Measurements from ENCODE around the gene TRIM69.
"Not testable (repeated sequence)": the region's sequence is repeated elsewhere in the genome, so short reads cannot be mapped to it uniquely, and the experiment has no call there.

Gene TRIM69, protein sequence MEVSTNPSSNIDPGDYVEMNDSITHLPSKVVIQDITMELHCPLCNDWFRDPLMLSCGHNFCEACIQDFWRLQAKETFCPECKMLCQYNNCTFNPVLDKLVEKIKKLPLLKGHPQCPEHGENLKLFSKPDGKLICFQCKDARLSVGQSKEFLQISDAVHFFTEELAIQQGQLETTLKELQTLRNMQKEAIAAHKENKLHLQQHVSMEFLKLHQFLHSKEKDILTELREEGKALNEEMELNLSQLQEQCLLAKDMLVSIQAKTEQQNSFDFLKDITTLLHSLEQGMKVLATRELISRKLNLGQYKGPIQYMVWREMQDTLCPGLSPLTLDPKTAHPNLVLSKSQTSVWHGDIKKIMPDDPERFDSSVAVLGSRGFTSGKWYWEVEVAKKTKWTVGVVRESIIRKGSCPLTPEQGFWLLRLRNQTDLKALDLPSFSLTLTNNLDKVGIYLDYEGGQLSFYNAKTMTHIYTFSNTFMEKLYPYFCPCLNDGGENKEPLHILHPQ

DNA sequence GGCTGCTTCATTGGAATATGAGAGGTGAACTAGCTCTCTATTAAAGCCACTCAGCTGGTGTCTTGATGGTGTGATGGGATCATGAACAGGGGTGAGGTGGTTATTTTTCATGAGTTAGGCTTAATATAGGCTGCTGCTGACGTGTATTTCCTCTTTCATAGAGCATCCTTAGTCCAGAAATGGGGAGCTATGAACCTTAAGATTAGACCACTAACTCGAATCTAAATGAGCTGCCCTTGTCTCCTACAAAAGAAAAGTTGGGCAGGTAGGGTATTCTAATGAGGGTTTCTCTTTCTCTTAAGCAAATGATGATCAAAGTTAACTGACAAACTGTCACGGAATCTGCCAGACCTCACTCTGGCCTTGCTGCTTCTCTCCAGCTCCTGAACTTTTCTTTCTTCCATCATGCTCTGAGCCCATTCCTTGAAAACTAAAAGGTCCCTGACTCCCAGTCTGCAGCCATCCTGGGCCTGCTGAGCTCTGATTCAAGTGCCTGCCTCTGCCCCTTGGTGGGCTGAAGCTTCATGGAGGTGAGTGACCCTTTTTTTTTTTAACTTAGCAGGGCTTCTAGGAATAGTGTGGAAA lies at the start of gene TRIM69:
Gene TRIM69 (plus strand): TSS at position 348 of the 585 bp plus-strand sequence. CDS start 177 bp downstream, at position 525.
- H3K9ac ChIP-seq (ENCODE audit: low read length): peak within 1 kb of the TSS; percentile 27

DNA sequence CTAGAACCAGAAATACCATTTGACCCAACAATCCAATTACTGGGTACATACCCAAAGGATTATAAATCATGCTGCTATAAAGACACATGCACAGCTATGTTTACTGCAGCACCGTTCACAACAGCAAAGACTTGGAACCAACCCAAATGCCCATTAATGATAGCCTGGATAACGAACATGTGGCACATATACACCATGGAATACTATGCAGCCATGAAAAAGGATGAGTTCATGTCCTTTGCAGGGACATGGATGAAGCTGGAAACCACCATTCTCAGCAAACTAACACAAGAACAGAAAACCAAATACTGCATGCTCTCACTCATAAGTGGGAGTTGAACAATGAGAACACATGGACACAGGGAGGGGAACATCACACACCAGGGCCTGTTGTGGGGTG lies 47.0 kb upstream of the TRIM69 start:
- H3K9ac ChIP-seq (ENCODE audit: low read length); H2AFZ ChIP-seq (ENCODE audit: low read length); H4K20me1 ChIP-seq (ENCODE audit: insufficient read depth, low read length); H3K4me3 ChIP-seq (ENCODE audit: low read depth, low read length, poor library complexity, severe bottlenecking); H3K27me3 ChIP-seq (ENCODE audit: insufficient read depth, low read length); H3K9me3 ChIP-seq (ENCODE audit: low read length); H3K27ac ChIP-seq (ENCODE audit: low read depth, low read length, poor library complexity, severe bottlenecking); H3K9me2 ChIP-seq (ENCODE audit: low read depth, low read length); H3K4me1 ChIP-seq (ENCODE audit: insufficient read depth, low read length, severe bottlenecking); H3F3A ChIP-seq (ENCODE audit: insufficient read depth, low read length); H3K4me2 ChIP-seq (ENCODE audit: low read length); H3K79me2 ChIP-seq (ENCODE audit: insufficient read depth, low read length); H3K36me3 ChIP-seq (ENCODE audit: insufficient read depth, low read length): not testable (repeated sequence)

More for the DNA sequence above, at the start of gene TRIM69:
- Histone ChIP-seq H4K20me1 (ENCODE audit: insufficient read depth, low read length) (no peaks in the 10 kb centered on the region), H3K27ac (ENCODE audit: low read depth, low read length, poor library complexity, severe bottlenecking) (peak within 1 kb of the TSS; percentile 77), H3K36me3 (ENCODE audit: insufficient read depth, low read length) (no peaks in the 10 kb centered on the region), H3F3A (ENCODE audit: insufficient read depth, low read length) (no peaks in the 10 kb centered on the region), H3K9me2 (ENCODE audit: low read depth, low read length) (no peaks in the 10 kb centered on the region), H3K4me2 (ENCODE audit: low read length) (peak within 1 kb of the TSS; percentile 42), H2AFZ (ENCODE audit: low read length) (peak within 1 kb of the TSS; percentile 27), H3K9me3 (ENCODE audit: low read length) (no peaks in the 10 kb centered on the region), H3K79me2 (ENCODE audit: insufficient read depth, low read length) (no peaks in the 10 kb centered on the region), H3K4me1 (ENCODE audit: insufficient read depth, low read length, severe bottlenecking) (peaks cover 22% of the 10 kb centered on the region), H3K27me3 (ENCODE audit: insufficient read depth, low read length) (no peaks in the 10 kb centered on the region), H3K4me3 (ENCODE audit: low read depth, low read length, poor library complexity, severe bottlenecking) (peak within 1 kb of the TSS; percentile 11)
- TF ChIP-seq, protein P1, sequence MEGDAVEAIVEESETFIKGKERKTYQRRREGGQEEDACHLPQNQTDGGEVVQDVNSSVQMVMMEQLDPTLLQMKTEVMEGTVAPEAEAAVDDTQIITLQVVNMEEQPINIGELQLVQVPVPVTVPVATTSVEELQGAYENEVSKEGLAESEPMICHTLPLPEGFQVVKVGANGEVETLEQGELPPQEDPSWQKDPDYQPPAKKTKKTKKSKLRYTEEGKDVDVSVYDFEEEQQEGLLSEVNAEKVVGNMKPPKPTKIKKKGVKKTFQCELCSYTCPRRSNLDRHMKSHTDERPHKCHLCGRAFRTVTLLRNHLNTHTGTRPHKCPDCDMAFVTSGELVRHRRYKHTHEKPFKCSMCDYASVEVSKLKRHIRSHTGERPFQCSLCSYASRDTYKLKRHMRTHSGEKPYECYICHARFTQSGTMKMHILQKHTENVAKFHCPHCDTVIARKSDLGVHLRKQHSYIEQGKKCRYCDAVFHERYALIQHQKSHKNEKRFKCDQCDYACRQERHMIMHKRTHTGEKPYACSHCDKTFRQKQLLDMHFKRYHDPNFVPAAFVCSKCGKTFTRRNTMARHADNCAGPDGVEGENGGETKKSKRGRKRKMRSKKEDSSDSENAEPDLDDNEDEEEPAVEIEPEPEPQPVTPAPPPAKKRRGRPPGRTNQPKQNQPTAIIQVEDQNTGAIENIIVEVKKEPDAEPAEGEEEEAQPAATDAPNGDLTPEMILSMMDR (IDR thresholded peaks at IDR 0.05; ENCODE audit: low read length): no peak
- no peak for TF ChIP-seq EZH2 (IDR thresholded peaks at IDR 0.05; ENCODE audit: borderline replicate concordance, low read length)

DNA sequence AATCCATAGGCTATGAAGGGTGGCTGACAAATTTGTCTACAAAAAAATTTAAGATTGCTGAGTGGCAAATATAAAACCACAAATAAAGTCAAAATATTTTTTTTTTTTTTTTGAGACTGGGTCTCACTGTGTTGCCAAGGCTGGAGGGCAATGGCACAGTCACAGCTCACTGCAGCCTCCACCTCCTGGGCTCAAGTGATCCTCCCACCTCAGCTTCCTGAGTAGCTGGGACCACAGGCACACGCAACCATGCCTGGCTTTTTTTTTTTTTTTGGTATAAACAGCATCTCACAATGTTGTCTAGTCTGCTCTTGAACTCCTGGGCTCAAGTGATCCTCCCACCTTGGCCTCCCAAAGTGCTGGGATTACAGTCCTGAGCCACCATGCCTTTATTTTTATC lies 46.1 kb upstream of the TRIM69 start:
- not testable (repeated sequence) for H3F3A ChIP-seq (ENCODE audit: insufficient read depth, low read length); H3K9me3 ChIP-seq (ENCODE audit: low read length); H3K9ac ChIP-seq (ENCODE audit: low read length); H2AFZ ChIP-seq (ENCODE audit: low read length); H3K79me2 ChIP-seq (ENCODE audit: insufficient read depth, low read length); H3K27ac ChIP-seq (ENCODE audit: low read depth, low read length, poor library complexity, severe bottlenecking); H3K4me1 ChIP-seq (ENCODE audit: insufficient read depth, low read length, severe bottlenecking); H4K20me1 ChIP-seq (ENCODE audit: insufficient read depth, low read length); H3K9me2 ChIP-seq (ENCODE audit: low read depth, low read length); H3K36me3 ChIP-seq (ENCODE audit: insufficient read depth, low read length); H3K4me2 ChIP-seq (ENCODE audit: low read length); H3K27me3 ChIP-seq (ENCODE audit: insufficient read depth, low read length); H3K4me3 ChIP-seq (ENCODE audit: low read depth, low read length, poor library complexity, severe bottlenecking)

- H3K9me3 ChIP-seq (ENCODE audit: low read length): no peaks in the 10 kb centered on the region
- no peak overlapping the region for H3K4me2 ChIP-seq (ENCODE audit: low read length)
- peaks cover 8% of the 10 kb centered on the region for H3K4me1 ChIP-seq (ENCODE audit: insufficient read depth, low read length, severe bottlenecking)
- no peaks in the 10 kb centered on the region for H3K9me2 ChIP-seq (ENCODE audit: low read depth, low read length)
- TF ChIP-seq, protein P1 (IDR thresholded peaks at IDR 0.05; ENCODE audit: low read length): no peak
- TF ChIP-seq EZH2 (IDR thresholded peaks at IDR 0.05; ENCODE audit: borderline replicate concordance, low read length): no peak
- H4K20me1 ChIP-seq (ENCODE audit: insufficient read depth, low read length): no peaks in the 10 kb centered on the region
- no peaks in the 10 kb centered on the region; the same call in 1 of the 2 replicates for H3F3A ChIP-seq (ENCODE audit: insufficient read depth, low read length)
- H3K4me3 ChIP-seq (ENCODE audit: low read depth, low read length, poor library complexity, severe bottlenecking): no peak overlapping the region
- no peaks in the 10 kb centered on the region for H3K36me3 ChIP-seq (ENCODE audit: insufficient read depth, low read length)
- H2AFZ ChIP-seq (ENCODE audit: low read length): no peak overlapping the region
- H3K9ac ChIP-seq (ENCODE audit: low read length): no peak overlapping the region
- H3K27ac ChIP-seq (ENCODE audit: low read depth, low read length, poor library complexity, severe bottlenecking): no peak overlapping the region
- no peaks in the 10 kb centered on the region for H3K27me3 ChIP-seq (ENCODE audit: insufficient read depth, low read length)
- H3K79me2 ChIP-seq (ENCODE audit: insufficient read depth, low read length): no peaks in the 10 kb centered on the region
Measured at GRCh38 chr15:44692659-44693058, 43.7 kb upstream of the TRIM69 start.

All from OCI-LY1 (cell line).